ENCODE results near the gene PTPDC1. TPM values are rescaled to one million over a fixed set of nuclear protein-coding genes. Genes with fewer than 3 reads are reported as not detected.

PTPDC1 gene
- total and polyA plus RNA-seq, 9 of the 15 experiments (the other 6 are each of a cell fraction or from before 2014, with no cell fraction given) = 1.1 to 8.1 (median 5.7) TPM

- TF ChIP-seq IRF1 (CRISPR knock-in tag; IDR thresholded peaks at IDR 0.05; ENCODE audit: borderline replicate concordance) (no peak), KDM4B (IDR thresholded peaks at IDR 0.05; ENCODE audit: borderline replicate concordance in 2 of 2, low read depth in 1 of 2) (no peak), ATF7 (IDR thresholded peaks at IDR 0.05) (peak; percentile 54; the same call in 1 of the 2 replicates), GTF2E2 (tag; IDR thresholded peaks at IDR 0.05) (0 out of 2 replicates have a peak, but pooled peaks have one; percentile 54), ARID1B (IDR thresholded peaks at IDR 0.05) (peak; percentile 95), GATAD2B (IDR thresholded peaks at IDR 0.05; ENCODE audit: borderline replicate concordance) (no peak), RBBP5 (IDR thresholded peaks at IDR 0.05; ENCODE audit: borderline replicate concordance, insufficient read depth, low read length, poor library complexity, severe bottlenecking) (peak; percentile 40), BHLHE40 (IDR thresholded peaks at IDR 0.05; ENCODE audit: low read length) (no peak), ZMIZ1 (IDR thresholded peaks at IDR 0.05; ENCODE audit: low read depth in 2 of 2, low read length in 2 of 2) (peak in 1 of 2 experiments; percentile 45; a peak in 1 of 4 replicates), NBN (IDR thresholded peaks at IDR 0.05; ENCODE audit: low read depth) (0 out of 2 replicates have a peak, but pooled peaks have one; percentile 44), LEF1 (IDR thresholded peaks at IDR 0.05) (peak; percentile 65), SMAD4 (CRISPR knock-in tag; conservative IDR thresholded peaks at IDR 0.05) (peak; percentile 78; the same call in 1 of the 2 replicates), NCOA1 (IDR thresholded peaks at IDR 0.05; ENCODE audit: low read depth) (peak; percentile 58; the same call in 1 of the 2 replicates), RBM39 (optimal IDR thresholded peaks at IDR 0.05; ENCODE audit: low read depth, low read length) (no peak), ZNF23 (CRISPR knock-in tag; IDR thresholded peaks at IDR 0.05) (no peak), MLLT1 (IDR thresholded peaks at IDR 0.05) (no peak), SIRT6 (IDR thresholded peaks at IDR 0.05; ENCODE audit: low read depth, low read length) (no peak), ZSCAN32 (CRISPR knock-in tag; IDR thresholded peaks at IDR 0.05) (no peak), RNF219 (CRISPR knock-in tag; IDR thresholded peaks at IDR 0.05) (no peak), MYBL2 (IDR thresholded peaks at IDR 0.05; ENCODE audit: low read depth) (no peak), MYBL2 (CRISPR knock-in tag; IDR thresholded peaks at IDR 0.05; ENCODE audit: borderline replicate concordance) (no peak), ZFX (CRISPR knock-in tag; IDR thresholded peaks at IDR 0.05) (no peak)
Observed at GRCh38 chr9:94110821-94111252, 26.6 kb downstream of the PTPDC1 start (continued).

Data from K562 (cell line).